HG02798 (cell line): ENCODE measurements around the gene STAG1.
A peak's percentile ranks its signal among the peaks of the same experiment; 100 is the strongest.
"Not testable (repeated sequence)": the region's sequence is repeated elsewhere in the genome, so short reads cannot be mapped to it uniquely, and the experiment has no call there.

Source experiments
- ATAC-seq: cut with Tn5 transposase; IDR thresholded peaks from one replicate; pipeline ENCODE4 v1.9.1; 2021; ENCODE audit warnings: mild to moderate bottlenecking; ENCODE audit not compliant: unreplicated experiment, poor library complexity

Gene STAG1

DNA sequence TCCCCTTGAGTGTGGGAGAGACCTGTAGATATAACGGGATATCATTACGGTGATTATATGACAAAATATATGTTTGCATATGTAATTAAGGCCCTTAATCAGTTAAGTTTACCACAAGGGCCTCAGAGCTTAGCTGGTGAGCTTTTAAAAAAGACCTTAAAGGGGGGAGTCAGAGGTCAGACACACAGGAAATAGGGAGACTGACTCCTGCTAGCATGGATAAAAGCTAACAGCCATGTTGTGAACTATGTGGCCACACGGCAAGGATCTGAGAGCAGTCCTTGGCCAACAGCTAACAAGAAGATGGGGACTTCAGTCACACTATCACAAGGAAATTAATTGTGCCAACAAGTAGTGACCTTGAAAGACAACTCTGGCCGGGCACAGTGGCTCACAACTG, 3.1 kb downstream of the STAG1 start:
- no peak for ATAC-seq

DNA sequence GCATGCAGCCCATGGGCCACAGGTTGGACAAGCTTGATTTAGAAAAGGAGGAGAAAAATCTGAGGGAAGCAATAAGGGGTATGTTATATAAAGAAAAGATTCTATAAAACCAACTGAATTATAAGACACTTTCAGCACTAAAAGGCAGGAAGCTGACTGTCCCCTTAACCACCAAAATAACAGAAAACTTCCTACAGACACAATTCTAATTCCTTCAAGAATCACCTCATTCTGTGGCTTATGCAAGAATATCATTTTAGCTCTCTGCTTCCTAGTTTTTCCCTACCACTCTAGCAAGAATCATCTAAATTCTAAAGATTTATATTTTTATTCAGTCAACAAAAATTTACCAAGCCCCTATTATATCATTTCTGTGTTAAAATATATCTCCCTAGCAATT, 6.3 kb downstream of the STAG1 start:
- no peak for ATAC-seq

DNA sequence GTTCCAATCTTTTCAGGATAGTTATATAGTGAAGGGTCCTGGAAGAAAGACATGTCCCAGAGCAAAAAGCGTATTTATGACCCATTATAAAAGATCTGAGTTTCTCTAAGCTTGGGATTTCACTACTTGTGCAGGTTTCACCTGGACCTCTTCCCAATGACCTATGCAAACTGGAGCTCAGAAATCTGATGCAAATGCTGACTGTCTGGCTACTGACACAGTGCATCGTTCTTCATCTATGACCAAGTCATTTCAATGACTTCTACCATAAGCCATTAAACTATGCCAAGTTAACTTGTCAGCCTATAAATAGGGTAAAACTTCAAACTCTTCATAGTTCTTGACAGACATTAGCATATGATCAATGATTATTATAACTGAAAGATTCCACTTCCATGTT, 11.1 kb downstream of the STAG1 start:
- no peak for ATAC-seq

DNA sequence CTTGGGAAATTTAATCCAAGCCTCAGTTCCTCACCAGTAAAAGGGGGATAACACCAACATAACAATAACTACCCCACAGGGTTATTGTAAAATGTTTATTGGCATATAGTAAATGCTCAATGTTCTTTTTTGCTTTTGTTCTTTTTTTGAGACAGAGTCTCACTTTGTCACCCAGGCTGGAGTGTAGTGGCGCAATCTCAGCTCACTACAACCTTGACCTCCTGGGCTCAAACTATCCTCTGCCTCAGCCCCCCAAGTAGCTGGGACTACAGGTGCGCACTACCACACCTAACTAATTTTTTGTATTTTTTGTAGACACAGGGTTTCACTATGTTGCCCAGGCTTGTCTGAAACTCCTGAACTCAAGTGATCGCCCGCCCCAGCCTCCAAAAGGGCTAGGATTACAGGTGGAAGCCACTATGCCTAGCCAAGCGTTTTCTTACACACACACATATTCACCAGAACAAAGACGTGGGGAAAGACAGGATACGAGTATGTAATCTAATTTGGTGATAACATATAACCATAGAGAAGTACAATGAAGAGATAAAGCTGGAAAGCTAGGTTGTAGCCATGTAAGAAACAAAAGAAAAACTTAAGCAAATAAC, 11.7 kb downstream of the STAG1 start:
- ATAC-seq = no peak

DNA sequence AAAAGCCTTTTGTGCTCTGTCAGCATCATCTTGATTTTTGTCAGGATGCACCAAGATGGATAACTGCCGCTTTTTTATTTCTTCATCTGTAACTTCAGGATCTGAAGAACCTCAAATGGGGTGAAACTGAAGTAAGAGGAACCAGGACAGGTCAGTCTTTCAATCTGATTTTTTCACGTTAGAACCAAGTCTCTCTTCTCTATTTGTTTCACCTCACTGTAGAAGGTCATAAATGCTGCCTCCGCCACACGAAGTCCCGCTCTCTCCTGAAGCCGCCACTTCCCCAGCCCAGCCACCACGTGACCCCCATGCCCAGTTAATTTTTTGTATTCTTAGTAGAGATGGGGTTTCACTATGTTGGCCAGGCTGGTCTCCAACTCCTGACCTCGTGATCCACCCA, 15.2 kb downstream of the STAG1 start:
- ATAC-seq = not testable (repeated sequence)

DNA sequence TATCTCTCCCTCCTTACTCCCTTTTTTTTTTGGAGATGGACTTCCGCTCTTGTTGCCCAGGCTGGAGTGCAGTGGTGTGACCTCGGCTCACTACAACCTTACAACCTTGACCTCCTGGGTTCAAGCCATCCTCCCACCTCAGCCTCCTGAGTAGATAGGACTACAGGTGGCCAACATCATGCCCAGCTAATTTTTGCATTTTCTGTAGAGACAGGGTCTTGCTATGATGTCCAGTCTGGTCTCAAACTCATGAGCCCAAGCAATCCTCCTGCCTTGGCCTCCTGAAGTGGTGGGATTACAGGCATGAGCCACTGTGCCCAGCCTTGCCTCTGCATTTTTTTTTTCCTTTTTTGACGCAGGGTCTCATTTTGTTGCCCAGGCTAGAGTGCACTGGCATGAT, 17.1 kb downstream of the STAG1 start:
- ATAC-seq = no peak

DNA sequence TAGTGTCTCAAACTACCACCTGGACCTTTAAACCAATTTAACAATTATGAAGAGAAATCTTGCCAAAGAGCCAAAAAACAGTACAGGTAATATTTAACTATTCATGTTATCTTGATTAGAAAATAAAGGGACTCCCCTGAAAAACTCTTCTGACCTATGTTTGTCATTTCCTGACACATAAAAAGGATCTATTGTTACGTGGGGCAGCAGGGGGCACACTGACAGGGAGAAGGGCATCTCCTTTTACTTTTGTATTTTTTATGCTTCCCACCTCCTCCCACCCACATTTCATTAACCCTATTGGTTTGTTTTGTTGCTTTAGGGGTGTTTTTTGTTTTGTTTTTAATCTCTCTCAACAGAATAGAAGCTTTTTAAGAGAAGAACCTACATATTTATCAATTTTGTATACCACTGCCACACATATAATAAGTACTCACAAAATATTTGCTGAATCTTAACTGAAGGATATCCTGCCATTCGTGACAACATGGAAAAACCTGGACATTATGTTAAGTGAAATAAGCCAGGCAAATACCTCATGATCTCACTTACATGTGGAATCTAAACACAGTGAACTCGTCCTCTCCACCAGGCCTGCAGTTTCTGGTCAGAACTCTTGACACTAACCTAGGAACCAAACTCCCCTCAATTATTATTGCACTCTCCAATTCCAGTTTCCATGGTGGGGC, 17.7 kb downstream of the STAG1 start:
- no peak for ATAC-seq

DNA sequence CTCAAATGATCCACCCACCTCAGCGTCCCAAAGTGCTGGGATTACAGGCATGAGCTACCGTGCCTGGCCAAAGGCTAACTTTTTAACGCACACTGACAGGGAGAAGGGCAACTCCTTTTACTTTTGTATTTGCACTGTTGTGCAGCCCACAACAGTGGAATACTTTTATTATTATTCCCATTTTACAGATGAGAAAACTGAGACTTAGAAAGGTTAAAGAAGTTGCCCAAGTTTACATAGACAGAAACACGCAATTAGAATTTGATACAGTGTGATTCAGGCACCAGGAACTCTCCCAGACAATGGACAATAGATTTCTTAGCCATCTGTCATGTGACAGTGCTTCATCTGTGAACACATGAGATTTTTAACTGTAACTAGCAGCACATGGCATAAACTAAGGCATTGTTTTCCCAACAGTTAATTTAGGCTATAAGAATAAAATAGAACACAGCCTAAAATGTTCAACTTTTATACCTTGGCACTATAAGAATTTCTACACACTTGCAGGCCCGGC, 18.8 kb downstream of the STAG1 start:
- ATAC-seq = no peak

DNA sequence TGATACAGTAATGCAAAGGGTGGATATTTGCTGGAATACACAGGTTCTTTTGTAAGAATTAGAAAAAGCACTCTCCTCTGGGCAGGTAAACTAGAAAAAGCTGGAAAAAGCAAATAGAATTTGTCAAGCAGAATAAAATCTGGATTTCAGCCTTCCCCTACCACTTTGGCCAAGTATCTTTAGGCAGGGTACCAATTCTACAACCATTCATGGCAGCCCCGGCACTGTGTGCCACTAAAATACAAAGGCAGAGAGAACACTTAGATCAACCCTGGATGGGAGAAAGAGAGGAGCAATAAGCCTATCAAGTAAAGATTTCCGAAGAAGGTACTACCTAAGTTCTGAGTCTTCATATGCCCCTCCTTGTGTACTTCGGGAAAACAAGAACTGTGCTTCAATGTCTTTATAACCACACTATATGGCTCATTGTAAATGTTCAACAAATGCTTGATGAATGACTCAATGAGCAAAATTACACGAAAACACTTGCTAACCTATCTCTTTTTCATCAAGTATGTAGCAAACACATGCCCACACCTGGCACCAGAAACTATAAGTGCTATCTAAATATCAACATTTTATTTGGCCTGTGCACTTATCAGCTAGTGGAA, 20.8 kb downstream of the STAG1 start:
- no peak for ATAC-seq

DNA sequence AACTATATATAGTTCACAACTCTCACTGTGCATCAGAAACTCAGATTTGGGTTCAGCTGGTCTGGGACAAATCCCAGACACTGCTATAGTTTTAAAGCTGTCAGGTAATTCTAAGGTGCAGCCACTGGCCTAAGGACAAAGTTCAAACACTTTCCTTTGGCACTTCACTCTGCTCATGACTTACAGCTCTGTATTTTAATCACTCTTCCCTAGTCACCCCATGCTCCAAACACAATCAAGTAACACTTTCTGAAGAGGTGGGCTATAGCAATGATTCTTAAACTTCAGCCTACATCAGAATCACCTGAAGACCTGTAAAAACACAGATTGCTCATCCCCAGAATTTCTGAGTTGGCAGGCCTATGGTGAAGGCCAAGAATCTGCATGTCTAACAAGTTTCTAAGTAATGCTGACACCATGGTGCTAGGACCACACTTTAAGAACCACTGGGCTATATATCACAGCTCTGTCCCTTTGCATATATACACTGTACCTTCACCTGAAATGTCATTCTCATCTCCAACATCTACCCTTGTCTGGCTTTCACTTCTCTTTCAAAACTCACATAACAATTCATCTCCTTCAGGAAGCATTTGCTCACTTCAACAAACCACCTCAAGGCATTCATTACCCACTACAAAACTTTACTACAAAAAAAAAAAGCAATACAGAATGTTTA, 21.4 kb downstream of the STAG1 start:
- ATAC-seq = peak; percentile 69

DNA sequence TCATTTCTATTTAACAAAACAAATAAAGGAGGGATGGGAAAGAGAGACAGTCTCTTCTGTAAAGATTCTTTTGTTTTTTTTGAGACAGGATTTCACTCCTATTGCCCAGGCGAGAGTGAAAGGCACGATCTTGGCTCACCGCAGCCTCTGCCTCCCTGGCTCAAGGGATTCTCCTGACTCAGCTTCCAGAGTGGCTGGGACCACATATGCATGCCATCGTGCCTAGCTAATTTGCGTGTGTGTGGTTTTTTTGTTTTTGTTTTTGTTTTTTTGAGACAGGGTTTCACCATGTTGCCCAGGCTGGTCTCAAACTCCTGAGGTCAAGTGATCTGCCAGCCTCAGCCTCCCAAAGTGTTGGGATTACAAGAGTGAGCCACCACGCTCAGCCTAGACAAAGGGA, 23.3 kb downstream of the STAG1 start:
- no peak for ATAC-seq

DNA sequence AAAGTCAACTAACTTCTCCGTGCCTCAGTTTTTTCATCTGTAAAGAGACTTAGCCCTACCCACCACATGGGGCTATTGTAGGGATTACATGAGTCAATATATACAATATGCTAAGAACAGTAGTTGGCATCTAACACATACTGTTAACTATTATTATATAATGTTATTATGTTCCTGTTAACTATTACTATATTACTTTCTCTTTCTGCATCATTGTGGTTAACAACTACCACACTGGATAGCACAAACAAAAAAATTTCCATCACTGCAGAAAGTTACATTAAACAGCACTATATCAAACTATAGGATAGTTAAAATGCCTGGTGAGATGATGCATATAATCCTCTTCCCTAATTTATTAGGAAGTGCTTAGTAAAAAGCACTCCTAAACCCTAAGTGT, 23.7 kb downstream of the STAG1 start:
- ATAC-seq = no peak

DNA sequence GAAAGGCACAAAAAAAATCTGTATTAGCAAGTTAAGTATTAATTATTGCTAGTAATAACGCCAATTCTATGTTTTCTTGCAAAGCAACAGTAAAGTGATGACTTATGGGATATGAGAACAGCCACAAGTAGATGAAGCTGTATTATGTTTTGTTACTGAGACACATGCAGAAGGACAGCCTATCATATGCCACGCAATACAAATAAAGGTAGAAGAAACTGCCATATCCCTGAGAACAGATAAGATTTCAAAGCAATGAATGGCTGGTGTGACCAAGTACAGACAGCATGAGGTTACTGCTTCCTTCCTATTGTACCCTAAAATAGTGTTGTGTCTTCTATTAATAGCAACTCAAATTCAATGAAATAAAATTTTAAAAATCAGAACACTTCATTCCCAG, 26.7 kb downstream of the STAG1 start:
- no peak for ATAC-seq

DNA sequence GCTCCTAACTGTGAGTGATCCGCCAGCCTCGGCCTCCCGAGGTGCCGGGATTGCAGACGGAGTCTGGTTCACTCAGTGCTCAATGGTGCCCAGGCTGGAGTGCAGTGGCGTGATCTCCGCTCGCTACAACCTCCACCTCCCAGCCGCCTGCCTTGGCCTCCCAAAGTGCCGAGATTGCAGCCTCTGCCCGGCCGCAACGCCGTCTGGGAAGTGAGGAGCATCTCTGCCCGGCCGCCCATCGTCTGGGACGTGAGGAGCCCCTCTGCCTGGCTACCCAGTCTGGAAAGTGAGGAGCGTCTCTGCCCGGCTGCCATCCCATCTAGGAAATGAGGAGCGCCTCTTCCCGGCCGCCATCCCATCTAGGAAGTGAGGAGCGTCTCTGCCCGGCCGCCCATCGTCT, 29.3 kb downstream of the STAG1 start:
- ATAC-seq = not testable (repeated sequence)

DNA sequence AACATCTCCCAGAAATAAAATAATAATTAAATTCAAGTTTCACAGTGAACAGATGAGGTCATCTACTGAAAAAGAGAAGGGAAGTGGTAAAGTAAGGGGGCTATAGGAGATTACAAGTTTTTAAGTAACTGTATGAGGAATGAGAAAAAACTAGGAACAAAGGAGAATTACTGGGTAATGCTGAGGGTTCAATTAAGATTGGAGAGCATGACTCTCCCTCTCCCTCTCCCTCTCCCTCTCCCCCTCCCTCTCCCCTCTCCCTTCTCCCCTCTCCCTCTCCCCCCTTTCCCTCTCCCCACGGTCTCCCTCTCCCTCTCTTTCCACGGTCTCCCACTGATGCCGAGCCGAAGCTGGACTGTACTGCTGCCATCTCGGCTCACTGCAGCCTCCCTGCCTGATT, 29.8 kb downstream of the STAG1 start:
- ATAC-seq = not testable (repeated sequence)

DNA sequence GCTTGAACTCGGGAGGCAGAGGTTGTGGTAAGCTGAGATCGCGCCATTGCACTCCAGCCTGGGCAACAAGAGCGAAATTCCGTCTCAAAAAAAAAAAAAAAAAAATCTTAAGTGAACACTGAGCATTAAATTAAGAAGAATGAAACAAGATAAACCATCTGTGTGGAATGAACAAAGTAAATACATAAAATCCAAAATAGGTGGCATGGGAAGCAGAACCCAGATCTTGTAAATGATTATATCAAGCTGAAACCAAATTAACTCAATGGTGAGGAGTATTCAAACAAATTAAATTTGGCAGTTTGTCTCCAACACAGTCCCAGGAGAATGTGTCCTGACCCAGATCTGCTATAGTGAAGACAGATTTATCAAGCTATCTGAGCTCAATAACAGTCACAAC, 32.1 kb downstream of the STAG1 start:
- no peak for ATAC-seq

DNA sequence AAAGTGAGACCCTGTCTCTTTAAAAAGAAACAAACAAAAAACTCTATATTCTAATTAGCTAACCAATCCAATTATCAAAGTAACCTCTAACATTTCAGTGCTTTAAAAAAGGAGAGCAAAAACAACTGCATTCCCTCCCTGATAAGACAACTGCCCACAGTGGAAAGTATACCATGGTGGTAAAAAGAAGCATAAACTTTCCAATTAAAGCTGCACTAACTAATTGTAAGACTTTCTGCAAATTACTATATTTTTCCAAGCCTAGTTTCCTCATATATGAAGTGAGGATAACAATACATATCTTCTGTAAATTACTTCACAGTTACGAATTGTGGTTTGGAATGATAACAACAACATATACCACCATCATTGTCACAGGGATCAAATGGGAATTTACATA, 35.5 kb downstream of the STAG1 start:
- no peak for ATAC-seq

DNA sequence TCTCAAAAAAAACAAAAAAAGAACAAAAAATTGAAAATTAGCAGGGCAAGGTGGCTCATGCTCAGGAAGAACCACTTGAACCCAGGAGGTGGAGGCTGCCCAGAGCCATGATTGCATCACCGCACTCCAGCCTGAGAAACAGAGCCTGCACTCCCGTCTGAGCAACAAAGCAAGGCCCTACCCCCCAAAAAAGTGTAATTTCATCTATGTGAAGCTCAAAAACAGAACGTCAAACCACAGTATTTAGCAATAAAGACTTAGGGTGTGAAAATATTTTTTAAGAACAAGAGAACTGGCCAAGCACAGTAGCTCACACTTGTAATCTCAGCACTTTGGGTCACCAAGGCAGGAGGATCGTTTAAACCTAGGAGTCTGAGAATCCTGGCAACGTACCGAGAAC, 38.2 kb downstream of the STAG1 start:
- no peak for ATAC-seq

DNA sequence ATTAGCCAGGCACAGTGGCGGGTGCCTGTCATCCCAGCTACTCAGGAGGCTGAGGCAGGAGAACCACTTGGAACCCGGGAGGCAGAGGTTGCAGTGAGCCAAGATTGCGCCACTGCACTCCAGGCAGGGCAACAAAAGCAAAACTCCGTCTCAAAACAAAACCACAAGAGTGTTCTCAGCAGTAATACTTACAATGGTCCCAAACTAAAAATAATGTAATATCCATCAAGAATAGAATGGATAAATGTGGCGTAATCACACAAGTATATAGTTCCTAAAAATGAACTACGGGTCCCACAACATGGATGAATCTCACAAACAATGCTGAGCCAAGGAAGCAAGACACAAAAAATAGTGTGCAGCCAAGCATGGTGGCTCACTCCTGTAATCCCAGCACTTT, 39.2 kb downstream of the STAG1 start:
- ATAC-seq = no peak

DNA sequence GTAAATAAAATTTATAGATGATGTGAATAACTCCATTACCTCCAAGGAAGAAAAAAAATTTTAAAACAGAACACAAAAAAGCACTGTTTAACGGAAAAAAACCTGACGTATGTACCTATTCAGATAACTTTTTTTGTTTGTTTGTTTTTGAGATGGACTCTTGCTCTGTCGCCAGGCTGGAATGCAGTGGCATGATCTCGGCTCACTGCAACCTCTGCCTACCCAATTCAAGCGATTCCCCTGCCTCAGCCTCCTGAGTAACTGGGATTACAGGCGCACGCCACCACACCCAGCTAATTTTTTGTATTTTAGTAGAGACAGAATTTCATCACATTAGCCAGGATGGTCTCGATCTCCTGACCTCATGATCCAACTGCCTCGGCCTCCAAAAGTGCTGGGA, 40.3 kb downstream of the STAG1 start:
- ATAC-seq = not testable (repeated sequence)

DNA sequence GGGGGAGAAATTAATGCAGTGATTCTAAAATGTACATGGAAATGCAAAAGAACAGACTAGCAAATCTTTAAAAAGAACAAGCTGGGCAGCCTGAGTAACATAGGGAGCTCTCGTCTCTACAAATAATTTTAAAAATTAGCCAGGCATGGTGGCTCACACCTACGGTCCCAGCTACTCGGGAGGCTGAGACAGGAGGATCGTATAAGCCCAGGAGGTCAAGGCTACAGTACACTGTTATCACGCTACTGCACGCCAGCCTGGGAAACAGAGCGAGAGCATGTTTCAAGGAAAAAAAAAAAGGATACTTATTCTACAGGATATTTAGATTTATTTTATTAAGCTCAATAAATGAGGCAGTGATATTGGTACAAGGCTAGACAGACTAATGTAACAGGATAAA, 40.9 kb downstream of the STAG1 start:
- ATAC-seq = no peak
